Mucosa of descending colon (tissue), 3 donors: ENCODE results near the gene UBQLN1. TPM values are rescaled to one million over a fixed set of nuclear protein-coding genes. Genes with fewer than 3 reads are reported as not detected.

Experiments used
- ATAC-seq: fragments of 200-7000 bp; cut with Tn5 transposase; one replicate; pipeline ENCODE4 v1.9.1; 2020; ENCODE audit warnings: mild to moderate bottlenecking, moderate library complexity
- DNase-seq, 3 donors: peaks; one replicate each; pipeline ENCODE4 v3.0.0-alpha.2; 2020
- H3K36me3 ChIP-seq: fragments of 200-600 bp; one replicate; pipeline ENCODE4 v1.8.0; 2021; ENCODE audit warnings: low read depth, mild to moderate bottlenecking
- H3K4me1 ChIP-seq: fragments of 200-600 bp; one replicate; pipeline ENCODE4 v1.8.0; 2021; ENCODE audit warnings: low read depth, mild to moderate bottlenecking
- H3K4me3 ChIP-seq: fragments of 200-600 bp; one replicate; pipeline ENCODE4 v1.8.0; 2021; ENCODE audit warnings: mild to moderate bottlenecking
- H3K9me3 ChIP-seq: fragments of 200-600 bp; one replicate; pipeline ENCODE4 v1.8.0; 2021; ENCODE audit warnings: mild to moderate bottlenecking
- CTCF ChIP-seq: fragments of 200-600 bp; IDR thresholded peaks from one replicate; pipeline ENCODE4 v1.8.0; 2022; ENCODE audit warnings: antibody characterized with exemption, mild to moderate bottlenecking
- intact Hi-C, 2 donors: fragments of 100-400 bp; cut with DNase I in 1 of 2; cut with micrococcal nuclease in 1 of 2; formaldehyde crosslinking; loops; one replicate each; pipeline versions ENCODE4 v1.11.0 to v1.11.1; 2022; cut with DNase I, micrococcal nuclease
- total RNA-seq, 3 donors: library from RNA; stranded (reverse); fragmentation: NEBNext Ultra II Directional in 2 of 3; extraction: Animal tissue kit (Norgen Biotek cat#: 25700) in 2 of 3; gene quantifications; one replicate each; pipeline versions ENCODE4 v1.2.1 to v1.2.4, GENCODE V29; 2021 to 2023
- donor health status: DM: no; HTN: no; CAD: no; lungs with moderate emphysema.
- donor health status: DM: no; HTN: no; CAD: no.
- donor health status: DM: no; HTN: yes; CAD: no.

UBQLN1 gene
- total RNA-seq, 3 donors from 2014 or later: 74.3 to 100.0 (median 80.6) TPM

GRCh38 chr9:83724436-83724835, 16.7 kb upstream of the UBQLN1 start:
- TF ChIP-seq CTCF: no peak
- H3K36me3 ChIP-seq: no peaks in the 10 kb centered on the region
- H3K4me3 ChIP-seq: no peak overlapping the region
- peaks cover 12% of the 10 kb centered on the region for H3K9me3 ChIP-seq
- no peaks in the 10 kb centered on the region for H3K4me1 ChIP-seq
- ATAC-seq (no peak), DNase-seq (no peak)
- intact Hi-C loops: no loop called here

GRCh38 chr9:83722726-83723495, 15.2 kb upstream of the UBQLN1 start:
- no peaks in the 10 kb centered on the region for H3K36me3 ChIP-seq
- no peaks in the 10 kb centered on the region for H3K4me1 ChIP-seq
- DNase-seq (no peak), ATAC-seq (no peak)
- H3K4me3 ChIP-seq: no peak overlapping the region
- TF ChIP-seq CTCF: no peak
- peaks cover 12% of the 10 kb centered on the region for H3K9me3 ChIP-seq
- intact Hi-C loops: no loop called here

- DNase-seq (no peak), ATAC-seq (no peak)
- TF ChIP-seq CTCF: no peak
- Histone ChIP-seq H3K9me3 (peaks cover 12% of the 10 kb centered on the region), H3K4me3 (no peak overlapping the region), H3K4me1 (no peaks in the 10 kb centered on the region), H3K36me3 (no peaks in the 10 kb centered on the region)
- intact Hi-C loops: no loop called here
Measured at GRCh38 chr9:83721509-83721908, 13.8 kb upstream of the UBQLN1 start.

GRCh38 chr9:83715794-83716193, 8.0 kb upstream of the UBQLN1 start:
- ATAC-seq: no peak
- no peak for DNase-seq
- H3K36me3 ChIP-seq: no peaks in the 10 kb centered on the region
- H3K4me1 ChIP-seq: no peaks in the 10 kb centered on the region
- H3K4me3 ChIP-seq: no peak overlapping the region
- no peak for TF ChIP-seq CTCF
- intact Hi-C loops: no loop called here
- no peaks in the 10 kb centered on the region for H3K9me3 ChIP-seq

GRCh38 chr9:83715221-83715620, 7.5 kb upstream of the UBQLN1 start:
- no peak overlapping the region for H3K4me3 ChIP-seq
- H3K36me3 ChIP-seq: no peaks in the 10 kb centered on the region
- intact Hi-C loops: no loop called here
- no peaks in the 10 kb centered on the region for H3K4me1 ChIP-seq
- no peaks in the 10 kb centered on the region for H3K9me3 ChIP-seq
- ATAC-seq (no peak), DNase-seq (no peak)
- TF ChIP-seq CTCF: no peak

GRCh38 chr9:83714329-83714728, 6.6 kb upstream of the UBQLN1 start:
- H3K4me1 ChIP-seq: no peaks in the 10 kb centered on the region
- no peaks in the 10 kb centered on the region for H3K9me3 ChIP-seq
- H3K4me3 ChIP-seq: no peak overlapping the region
- TF ChIP-seq CTCF: no peak
- no peaks in the 10 kb centered on the region for H3K36me3 ChIP-seq
- ATAC-seq (no peak), DNase-seq (no peak)
- intact Hi-C loops: no loop called here
